PC-3 (cell line): Measurements from ENCODE around the gene C14orf132. TPM values are rescaled to one million over a fixed set of nuclear protein-coding genes. Genes with fewer than 3 reads are reported as not detected.

Experiments
- ATAC-seq: fragments of 200-7000 bp; cut with Tn5 transposase; 2 replicates; pipeline ENCODE4 v1.9.1; 2020; ENCODE audit warnings: mild to moderate bottlenecking, moderate library complexity
- BruUV-seq: library from RNA; stranded (reverse); fragments of 400-500 nt; replicated peaks from 2 replicates; lab custom pipeline; 2021; lab: Mats Ljungman, UMichigan
- CTCF ChIA-PET: fragments of 300-600 bp; sonication (Branson Sonifier 250); formaldehyde crosslinking; loops from one replicate; lab custom pipeline; 2022; ENCODE audit warnings: antibody characterized with exemption; lab: Charles Lee
- POLR2A ChIA-PET: fragments of 300-600 bp; sonication (Branson Sonifier 250); formaldehyde crosslinking; loops from one replicate; lab custom pipeline; 2022; ENCODE audit warnings: antibody characterized with exemption; ENCODE audit not compliant: unreplicated experiment; lab: Charles Lee
- DNase-seq: peaks from one replicate; pipeline ENCODE4 v3.0.0-alpha.2; 2015
- H2AFZ ChIP-seq: fragments of 300-600 bp; sonication (generic); 2 replicates; pipeline ENCODE4 v1.6.0; 2016; ENCODE audit warnings: antibody characterized with exemption, low read length
- H3F3A ChIP-seq: fragments of 300-600 bp; sonication (generic); one replicate; pipeline ENCODE4 v1.6.0; 2017; ENCODE audit warnings: antibody characterized with exemption, low read length, control low read depth, mild to moderate bottlenecking; ENCODE audit not compliant: unreplicated experiment
- H3K27ac ChIP-seq: fragments of 300-600 bp; sonication (generic); 2 replicates; pipeline ENCODE4 v1.5.1; 2016; ENCODE audit warnings: mild to moderate bottlenecking, low read length
- H3K27me3 ChIP-seq: fragments of 300-600 bp; sonication (generic); 2 replicates; pipeline ENCODE4 v1.6.1; 2016; ENCODE audit warnings: low read length, mixed read lengths
- H3K36me3 ChIP-seq: fragments of 300-600 bp; sonication (generic); 2 replicates; pipeline ENCODE4 v1.6.1; 2016; ENCODE audit warnings: low read depth, mixed run types, low read length, mixed read lengths
- H3K4me1 ChIP-seq: fragments of 300-600 bp; sonication (generic); 2 replicates; pipeline ENCODE4 v1.5.1; 2016; ENCODE audit warnings: low read length; ENCODE audit not compliant: insufficient read depth
- H3K4me2 ChIP-seq: fragments of 300-600 bp; sonication (generic); 2 replicates; pipeline ENCODE4 v1.6.0; 2016; ENCODE audit warnings: low read length
- H3K4me3 ChIP-seq: fragments of 300-600 bp; sonication (generic); 2 replicates; pipeline ENCODE4 v1.5.1; 2016; ENCODE audit warnings: mild to moderate bottlenecking, low read length, mixed read lengths
- H3K79me2 ChIP-seq: fragments of 300-600 bp; sonication (generic); 2 replicates; pipeline ENCODE4 v1.6.1; 2017; ENCODE audit warnings: low read length, mixed read lengths
- H3K9ac ChIP-seq: fragments of 300-600 bp; sonication (generic); 2 replicates; pipeline ENCODE4 v1.6.0; 2016; ENCODE audit warnings: mild to moderate bottlenecking, low read length
- H3K9me2 ChIP-seq: fragments of 300-600 bp; sonication (generic); replicated peaks from 2 replicates; pipeline ENCODE4 v1.6.1; 2016; ENCODE audit warnings: mixed run types, low read length, mixed read lengths
- H3K9me3 ChIP-seq: fragments of 300-600 bp; sonication (generic); 2 replicates; pipeline ENCODE4 v1.6.1; 2016; ENCODE audit warnings: low read length, mixed read lengths
- H4K20me1 ChIP-seq: fragments of 300-600 bp; sonication (generic); 2 replicates; pipeline ENCODE4 v1.6.1; 2016; ENCODE audit warnings: low read length, mixed read lengths
- EZH2 ChIP-seq: fragments of 300-600 bp; sonication (generic); IDR thresholded peaks from one replicate; pipeline ENCODE4 v1.6.1; 2017; ENCODE audit warnings: antibody characterized with exemption, mild to moderate bottlenecking, low read length; ENCODE audit not compliant: unreplicated experiment
- EZH2phosphoT487 ChIP-seq: fragments of 300-600 bp; sonication (generic); IDR thresholded peaks from 2 replicates; pipeline ENCODE4 v1.6.1; 2018; ENCODE audit warnings: mild to moderate bottlenecking, antibody characterized with exemption, low read length, borderline replicate concordance
- intact Hi-C: fragments of 100-400 bp; cut with micrococcal nuclease; formaldehyde crosslinking; loops from 2 replicates; pipeline ENCODE4 v1.9.0; 2023
- total RNA-seq: library from RNA; depleted of rRNA; stranded (reverse); fragments of >200 nt; gene quantifications from 2 replicates; pipeline ENCODE4 v1.2.3, GENCODE V29; 2014
- TF ChIP-seq, protein P1 (sequence below): fragments of 300-600 bp; sonication (generic); conservative IDR thresholded peaks from 2 replicates; pipeline ENCODE4 v1.5.1; 2017; ENCODE audit warnings: antibody characterized with exemption, low read depth, mild to moderate bottlenecking, low read length

C14orf132 gene
- total RNA-seq, 1 experiment from 2014 or later, result not detected

DNA sequence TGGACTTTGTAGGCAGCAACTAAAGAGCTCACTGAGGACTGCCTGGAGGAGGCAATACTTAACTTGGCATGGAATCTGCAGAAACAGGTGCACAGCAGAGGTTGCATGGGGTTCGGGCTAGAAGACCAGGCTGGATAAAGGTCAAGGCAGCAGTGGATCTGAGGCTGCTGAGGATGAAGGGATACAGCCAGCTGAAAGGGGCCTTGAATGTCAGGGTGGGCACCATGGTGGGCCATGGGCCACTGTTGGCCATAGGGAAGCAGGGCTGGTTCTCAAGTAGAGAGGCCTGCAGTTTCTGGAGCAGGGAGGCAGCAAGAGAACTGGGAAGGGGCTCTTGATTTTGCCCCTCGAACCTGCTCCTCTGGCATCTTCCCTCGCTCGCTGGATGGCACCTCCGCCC lies 55.5 kb downstream of the C14orf132 start:
- H3F3A ChIP-seq, result no peaks in the 10 kb centered on the region
- DNase-seq (no peak), ATAC-seq (no peak)
- CTCF ChIA-PET, result no interaction called here
- H3K36me3 ChIP-seq, result no peaks in the 10 kb centered on the region
- no peaks in the 10 kb centered on the region for H3K9me3 ChIP-seq
- 0 out of 2 replicates have a peak, but pooled peaks cover 9% of the 10 kb centered on the region for H3K27me3 ChIP-seq
- peaks cover 32% of the 10 kb centered on the region for H3K4me1 ChIP-seq
- no peaks in the 10 kb centered on the region for H4K20me1 ChIP-seq
- BruUV-seq, result no TSS peak
- no peak overlapping the region for H3K9ac ChIP-seq
- no peaks in the 10 kb centered on the region for H3K79me2 ChIP-seq
- H3K4me3 ChIP-seq, result no peak overlapping the region
- POLR2A ChIA-PET, result no interaction called here
- no peak overlapping the region for H3K4me2 ChIP-seq
- H3K9me2 ChIP-seq, result no peaks in the 10 kb centered on the region
- intact Hi-C loops, result loop anchor here (10.0 kb wide), 2 partner anchors 100 to 530 kb away; no protein-coding TSS in a partner anchor
- no peak overlapping the region for H2AFZ ChIP-seq
- TF ChIP-seq, protein P1, sequence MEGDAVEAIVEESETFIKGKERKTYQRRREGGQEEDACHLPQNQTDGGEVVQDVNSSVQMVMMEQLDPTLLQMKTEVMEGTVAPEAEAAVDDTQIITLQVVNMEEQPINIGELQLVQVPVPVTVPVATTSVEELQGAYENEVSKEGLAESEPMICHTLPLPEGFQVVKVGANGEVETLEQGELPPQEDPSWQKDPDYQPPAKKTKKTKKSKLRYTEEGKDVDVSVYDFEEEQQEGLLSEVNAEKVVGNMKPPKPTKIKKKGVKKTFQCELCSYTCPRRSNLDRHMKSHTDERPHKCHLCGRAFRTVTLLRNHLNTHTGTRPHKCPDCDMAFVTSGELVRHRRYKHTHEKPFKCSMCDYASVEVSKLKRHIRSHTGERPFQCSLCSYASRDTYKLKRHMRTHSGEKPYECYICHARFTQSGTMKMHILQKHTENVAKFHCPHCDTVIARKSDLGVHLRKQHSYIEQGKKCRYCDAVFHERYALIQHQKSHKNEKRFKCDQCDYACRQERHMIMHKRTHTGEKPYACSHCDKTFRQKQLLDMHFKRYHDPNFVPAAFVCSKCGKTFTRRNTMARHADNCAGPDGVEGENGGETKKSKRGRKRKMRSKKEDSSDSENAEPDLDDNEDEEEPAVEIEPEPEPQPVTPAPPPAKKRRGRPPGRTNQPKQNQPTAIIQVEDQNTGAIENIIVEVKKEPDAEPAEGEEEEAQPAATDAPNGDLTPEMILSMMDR, result no peak
- TF ChIP-seq EZH2 (no peak), EZH2phosphoT487 (no peak)
- H3K27ac ChIP-seq, result no peak overlapping the region

- Histone ChIP-seq H3K4me2 (0 out of 2 replicates have a peak overlapping the region, but pooled peaks have one; percentile 23), H3K9me3 (no peaks in the 10 kb centered on the region), H3K27ac (peak overlapping the region; percentile 69), H3F3A (no peaks in the 10 kb centered on the region), H3K4me3 (no peak overlapping the region), H3K4me1 (peaks cover 32% of the 10 kb centered on the region), H4K20me1 (no peaks in the 10 kb centered on the region), H3K9me2 (no peaks in the 10 kb centered on the region), H2AFZ (no peak overlapping the region), H3K27me3 (0 out of 2 replicates have a peak, but pooled peaks cover 9% of the 10 kb centered on the region), H3K79me2 (no peaks in the 10 kb centered on the region), H3K36me3 (no peaks in the 10 kb centered on the region), H3K9ac (no peak overlapping the region; the same call in 1 of the 2 replicates)
- intact Hi-C loops, result loop anchor here (10.0 kb wide), 2 partner anchors 100 to 530 kb away; no protein-coding TSS in a partner anchor
- DNase-seq, result no peak
- no TSS peak for BruUV-seq
- TF ChIP-seq EZH2phosphoT487, result no peak
- no peak for TF ChIP-seq EZH2
- TF ChIP-seq, protein P1, result no peak
- CTCF ChIA-PET, result no interaction called here
- POLR2A ChIA-PET, result no interaction called here
- ATAC-seq, result no peak
Observed at GRCh38 chr14:96095058-96095457, 55.9 kb downstream of the C14orf132 start.
